Measurements from ENCODE around the gene GP1BA.

DNA sequence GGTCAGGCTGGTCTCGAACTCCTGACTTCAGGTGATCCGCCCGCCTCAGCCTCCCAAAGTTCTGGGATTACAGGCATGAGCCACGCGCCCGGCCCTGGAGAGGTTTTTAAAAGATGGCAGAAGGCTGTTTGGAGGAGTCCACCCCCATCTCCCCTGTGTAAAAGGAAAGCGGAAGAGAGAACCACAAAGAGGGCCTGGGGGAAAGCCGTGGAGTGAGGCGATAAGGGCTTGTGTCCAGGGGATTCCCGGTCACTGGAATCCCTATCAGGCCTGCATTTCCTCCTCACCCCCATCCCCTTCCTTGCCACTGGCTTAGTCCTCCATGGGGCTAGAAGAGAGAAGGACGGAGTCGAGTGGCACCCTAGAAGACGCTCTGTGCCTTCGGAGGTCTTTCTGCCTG, at the start of gene GP1BA:
- TF ChIP-seq, protein P1, sequence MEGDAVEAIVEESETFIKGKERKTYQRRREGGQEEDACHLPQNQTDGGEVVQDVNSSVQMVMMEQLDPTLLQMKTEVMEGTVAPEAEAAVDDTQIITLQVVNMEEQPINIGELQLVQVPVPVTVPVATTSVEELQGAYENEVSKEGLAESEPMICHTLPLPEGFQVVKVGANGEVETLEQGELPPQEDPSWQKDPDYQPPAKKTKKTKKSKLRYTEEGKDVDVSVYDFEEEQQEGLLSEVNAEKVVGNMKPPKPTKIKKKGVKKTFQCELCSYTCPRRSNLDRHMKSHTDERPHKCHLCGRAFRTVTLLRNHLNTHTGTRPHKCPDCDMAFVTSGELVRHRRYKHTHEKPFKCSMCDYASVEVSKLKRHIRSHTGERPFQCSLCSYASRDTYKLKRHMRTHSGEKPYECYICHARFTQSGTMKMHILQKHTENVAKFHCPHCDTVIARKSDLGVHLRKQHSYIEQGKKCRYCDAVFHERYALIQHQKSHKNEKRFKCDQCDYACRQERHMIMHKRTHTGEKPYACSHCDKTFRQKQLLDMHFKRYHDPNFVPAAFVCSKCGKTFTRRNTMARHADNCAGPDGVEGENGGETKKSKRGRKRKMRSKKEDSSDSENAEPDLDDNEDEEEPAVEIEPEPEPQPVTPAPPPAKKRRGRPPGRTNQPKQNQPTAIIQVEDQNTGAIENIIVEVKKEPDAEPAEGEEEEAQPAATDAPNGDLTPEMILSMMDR (IDR thresholded peaks at IDR 0.05): no peak
- no peak for TF ChIP-seq TCF7L2 (IDR thresholded peaks at IDR 0.05; ENCODE audit: low read depth, low read length)
